ENCODE data around the gene NUMA1.
A peak's percentile ranks its signal among the peaks of the same experiment; 100 is the strongest.

The NUMA1 gene

GRCh38 chr11:71995726-71996291, 84.5 kb downstream of the NUMA1 start:
- peaks cover 20% of the 10 kb centered on the region for H3K4me1 ChIP-seq (ENCODE audit: insufficient read depth, low read length)
- no peak overlapping the region for H3K9ac ChIP-seq (ENCODE audit: low read length)
- H3K9me3 ChIP-seq (ENCODE audit: low read length) = no peaks in the 10 kb centered on the region
- peaks cover 8% of the 10 kb centered on the region for H3K36me3 ChIP-seq (ENCODE audit: insufficient read depth, low read length)
- no peak overlapping the region for H3K4me3 ChIP-seq (ENCODE audit: low read depth in 1 of 2, low read length in 2 of 2)
- H3K27ac ChIP-seq (ENCODE audit: low read depth, low read length) = no peak overlapping the region
- H3K27me3 ChIP-seq (ENCODE audit: control insufficient read depth in 1 of 2, insufficient read depth in 2 of 2, low read length in 2 of 2) = no peaks in the 10 kb centered on the region

GRCh38 chr11:71994786-71995185, 85.6 kb downstream of the NUMA1 start:
- no peak overlapping the region for H3K4me3 ChIP-seq (ENCODE audit: low read depth in 1 of 2, low read length in 2 of 2)
- H3K27ac ChIP-seq (ENCODE audit: low read depth, low read length) = no peak overlapping the region
- H3K4me1 ChIP-seq (ENCODE audit: insufficient read depth, low read length) = peaks cover 10% of the 10 kb centered on the region
- H3K36me3 ChIP-seq (ENCODE audit: insufficient read depth, low read length) = peaks cover 15% of the 10 kb centered on the region
- H3K9me3 ChIP-seq (ENCODE audit: low read length) = no peaks in the 10 kb centered on the region
- H3K27me3 ChIP-seq (ENCODE audit: control insufficient read depth in 1 of 2, insufficient read depth in 2 of 2, low read length in 2 of 2) = no peaks in the 10 kb centered on the region
- no peak overlapping the region for H3K9ac ChIP-seq (ENCODE audit: low read length)

DNA sequence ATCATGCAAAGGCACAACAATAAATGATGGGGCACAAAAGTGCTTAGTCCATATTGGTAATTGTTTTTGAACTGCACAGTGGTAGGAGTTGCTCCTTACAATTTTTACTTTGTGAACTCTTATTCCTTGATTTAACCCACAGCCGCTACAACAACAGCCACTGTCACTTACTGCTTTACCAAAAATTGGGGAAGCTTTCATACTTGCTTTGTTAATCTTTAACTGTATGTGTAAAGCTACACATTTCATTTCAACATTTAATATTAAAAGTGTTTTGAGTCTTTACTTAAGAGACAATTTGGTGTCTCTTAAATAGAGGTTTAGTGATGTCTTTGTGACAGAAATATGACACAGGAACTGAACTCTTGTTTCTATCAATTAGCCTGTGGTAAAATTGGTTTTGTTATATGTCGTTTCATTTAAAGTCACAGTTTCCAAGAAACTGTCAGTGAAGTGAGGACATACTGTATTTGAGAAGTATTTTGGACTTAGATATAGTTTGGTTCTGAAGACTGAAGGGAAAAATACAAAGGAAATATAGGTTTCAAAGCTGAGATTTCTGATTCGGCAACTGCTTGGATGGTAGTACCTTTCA, 88.1 kb downstream of the NUMA1 start:
- H3K4me3 ChIP-seq (ENCODE audit: low read depth in 1 of 2, low read length in 2 of 2) = no peak overlapping the region
- no peak overlapping the region for H3K9ac ChIP-seq (ENCODE audit: low read length)
- peaks cover 15% of the 10 kb centered on the region for H3K36me3 ChIP-seq (ENCODE audit: insufficient read depth, low read length)
- no peaks in the 10 kb centered on the region for H3K9me3 ChIP-seq (ENCODE audit: low read length)
- no peak overlapping the region for H3K27ac ChIP-seq (ENCODE audit: low read depth, low read length)
- H3K27me3 ChIP-seq (ENCODE audit: control insufficient read depth in 1 of 2, insufficient read depth in 2 of 2, low read length in 2 of 2) = no peaks in the 10 kb centered on the region
- H3K4me1 ChIP-seq (ENCODE audit: insufficient read depth, low read length) = peaks cover 13% of the 10 kb centered on the region

GRCh38 chr11:71991494-71991893, 88.8 kb downstream of the NUMA1 start:
- Histone ChIP-seq H3K36me3 (ENCODE audit: insufficient read depth, low read length) (peaks cover 15% of the 10 kb centered on the region), H3K4me1 (ENCODE audit: insufficient read depth, low read length) (peaks cover 19% of the 10 kb centered on the region), H3K27me3 (ENCODE audit: control insufficient read depth in 1 of 2, insufficient read depth in 2 of 2, low read length in 2 of 2) (no peaks in the 10 kb centered on the region), H3K9ac (ENCODE audit: low read length) (no peak overlapping the region), H3K9me3 (ENCODE audit: low read length) (no peaks in the 10 kb centered on the region), H3K4me3 (ENCODE audit: low read depth in 1 of 2, low read length in 2 of 2) (no peak overlapping the region), H3K27ac (ENCODE audit: low read depth, low read length) (no peak overlapping the region)

GRCh38 chr11:71990701-71991100, 89.6 kb downstream of the NUMA1 start:
- Histone ChIP-seq H3K9me3 (ENCODE audit: low read length) (no peaks in the 10 kb centered on the region), H3K36me3 (ENCODE audit: insufficient read depth, low read length) (peaks cover 15% of the 10 kb centered on the region), H3K27me3 (ENCODE audit: control insufficient read depth in 1 of 2, insufficient read depth in 2 of 2, low read length in 2 of 2) (no peaks in the 10 kb centered on the region), H3K4me3 (ENCODE audit: low read depth in 1 of 2, low read length in 2 of 2) (no peak overlapping the region), H3K27ac (ENCODE audit: low read depth, low read length) (no peak overlapping the region), H3K9ac (ENCODE audit: low read length) (no peak overlapping the region), H3K4me1 (ENCODE audit: insufficient read depth, low read length) (peaks cover 19% of the 10 kb centered on the region)

DNA sequence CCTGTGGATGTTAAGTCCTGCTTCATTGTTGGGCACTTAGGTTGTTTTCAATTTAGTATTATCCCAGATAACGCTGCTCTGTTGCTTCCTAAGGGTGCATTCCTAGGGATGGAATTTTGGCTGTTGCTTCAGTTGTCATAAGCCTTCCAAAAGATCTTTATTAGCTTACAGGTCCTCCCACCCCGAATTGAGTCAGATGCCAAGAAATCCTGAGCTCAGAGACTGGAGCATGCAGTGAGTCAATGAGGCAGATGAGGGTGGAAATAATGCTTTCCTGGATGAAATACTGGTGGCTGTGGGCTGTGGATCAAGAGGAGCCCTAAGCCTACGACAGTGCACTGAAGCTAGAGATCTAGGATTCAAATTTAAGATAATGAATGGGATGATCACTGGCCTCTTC, 92.3 kb downstream of the NUMA1 start:
- Histone ChIP-seq H3K9me3 (ENCODE audit: low read length) (no peaks in the 10 kb centered on the region), H3K36me3 (ENCODE audit: insufficient read depth, low read length) (peaks cover 13% of the 10 kb centered on the region), H3K9ac (ENCODE audit: low read length) (no peak overlapping the region), H3K27me3 (ENCODE audit: control insufficient read depth in 1 of 2, insufficient read depth in 2 of 2, low read length in 2 of 2) (no peaks in the 10 kb centered on the region), H3K4me3 (ENCODE audit: low read depth in 1 of 2, low read length in 2 of 2) (no peak overlapping the region), H3K4me1 (ENCODE audit: insufficient read depth, low read length) (peaks cover 19% of the 10 kb centered on the region), H3K27ac (ENCODE audit: low read depth, low read length) (peak overlapping the region; percentile 38)

DNA sequence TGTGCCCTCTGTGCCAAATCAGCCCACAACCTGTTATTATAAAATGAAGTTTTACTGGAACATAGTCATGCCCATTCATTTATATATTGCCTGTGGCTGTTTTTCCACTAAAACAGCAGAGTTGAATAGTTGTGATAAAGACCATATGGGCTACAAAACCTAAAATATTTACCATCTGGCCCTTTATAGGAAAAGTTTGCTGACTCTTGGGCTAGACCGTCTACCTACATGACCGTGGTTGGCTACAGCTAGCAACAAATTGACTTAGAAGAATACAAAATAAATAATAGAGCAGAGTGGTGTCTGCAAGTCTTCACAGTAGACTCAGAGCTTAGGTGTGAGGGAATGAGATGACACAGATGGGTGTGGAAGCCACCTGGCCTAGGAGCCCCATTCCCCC, 92.8 kb downstream of the NUMA1 start:
- no peaks in the 10 kb centered on the region for H3K9me3 ChIP-seq (ENCODE audit: low read length)
- H3K27ac ChIP-seq (ENCODE audit: low read depth, low read length) = peak overlapping the region; percentile 71
- H3K4me1 ChIP-seq (ENCODE audit: insufficient read depth, low read length) = peaks cover 19% of the 10 kb centered on the region
- H3K27me3 ChIP-seq (ENCODE audit: control insufficient read depth in 1 of 2, insufficient read depth in 2 of 2, low read length in 2 of 2) = no peaks in the 10 kb centered on the region
- peaks cover 17% of the 10 kb centered on the region for H3K36me3 ChIP-seq (ENCODE audit: insufficient read depth, low read length)
- no peak overlapping the region for H3K4me3 ChIP-seq (ENCODE audit: low read depth in 1 of 2, low read length in 2 of 2)
- no peak overlapping the region for H3K9ac ChIP-seq (ENCODE audit: low read length)

- no peak overlapping the region for H3K9ac ChIP-seq (ENCODE audit: low read length)
- peaks cover 19% of the 10 kb centered on the region for H3K4me1 ChIP-seq (ENCODE audit: insufficient read depth, low read length)
- peaks cover 17% of the 10 kb centered on the region for H3K36me3 ChIP-seq (ENCODE audit: insufficient read depth, low read length)
- no peak overlapping the region for H3K4me3 ChIP-seq (ENCODE audit: low read depth in 1 of 2, low read length in 2 of 2)
- H3K27ac ChIP-seq (ENCODE audit: low read depth, low read length) = no peak overlapping the region
- no peaks in the 10 kb centered on the region for H3K27me3 ChIP-seq (ENCODE audit: control insufficient read depth in 1 of 2, insufficient read depth in 2 of 2, low read length in 2 of 2)
- no peaks in the 10 kb centered on the region for H3K9me3 ChIP-seq (ENCODE audit: low read length)
These were observed 94.2 kb downstream of the NUMA1 start for GRCh38 chr11:71986131-71986530.

DNA sequence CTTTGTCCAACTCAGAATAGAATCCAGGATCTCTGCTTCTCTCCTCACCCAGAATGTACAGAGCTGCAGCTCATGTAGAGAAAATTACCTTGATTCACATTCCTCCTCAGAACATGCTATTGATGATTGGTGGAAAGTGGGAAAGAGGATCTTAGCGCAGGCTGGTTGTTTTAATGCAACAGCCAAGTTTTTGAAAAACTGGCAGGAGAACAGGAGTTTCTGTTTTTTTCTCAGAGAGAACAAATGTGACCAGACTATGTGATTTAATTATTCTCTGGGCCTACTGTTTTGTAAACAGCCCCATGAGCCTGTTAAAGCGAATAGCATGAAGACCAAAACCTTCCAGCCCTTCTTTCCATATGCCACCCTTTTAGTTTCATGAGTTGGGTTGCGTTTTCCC, 100.7 kb downstream of the NUMA1 start:
- Histone ChIP-seq H3K4me1 (ENCODE audit: insufficient read depth, low read length) (no peaks in the 10 kb centered on the region), H3K9me3 (ENCODE audit: low read length) (no peaks in the 10 kb centered on the region), H3K36me3 (ENCODE audit: insufficient read depth, low read length) (peaks cover 9% of the 10 kb centered on the region), H3K27me3 (ENCODE audit: control insufficient read depth in 1 of 2, insufficient read depth in 2 of 2, low read length in 2 of 2) (no peaks in the 10 kb centered on the region), H3K4me3 (ENCODE audit: low read depth in 1 of 2, low read length in 2 of 2) (no peak overlapping the region), H3K27ac (ENCODE audit: low read depth, low read length) (no peak overlapping the region), H3K9ac (ENCODE audit: low read length) (no peak overlapping the region)

DNA sequence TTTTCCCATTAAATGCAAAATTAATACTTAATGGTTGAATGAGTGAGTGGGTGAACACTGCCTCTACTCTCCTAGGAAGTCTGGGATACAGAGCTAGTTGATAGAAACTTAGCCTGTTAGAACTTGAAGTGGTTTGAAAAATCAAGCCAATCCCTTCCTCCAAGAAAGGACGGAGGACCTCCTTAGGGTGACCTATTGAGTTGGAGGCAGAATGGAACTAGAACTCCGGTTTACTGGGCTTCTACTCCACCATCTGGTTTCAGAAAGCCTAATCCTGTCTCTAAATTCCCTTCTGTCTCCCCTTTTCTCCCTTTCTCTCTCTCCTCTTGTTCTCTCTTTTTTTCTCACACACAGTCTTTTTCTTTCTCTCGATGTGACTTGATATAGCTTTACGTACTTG, 101.2 kb downstream of the NUMA1 start:
- H3K27me3 ChIP-seq (ENCODE audit: control insufficient read depth in 1 of 2, insufficient read depth in 2 of 2, low read length in 2 of 2) = no peaks in the 10 kb centered on the region
- no peak overlapping the region for H3K27ac ChIP-seq (ENCODE audit: low read depth, low read length)
- H3K9ac ChIP-seq (ENCODE audit: low read length) = no peak overlapping the region
- H3K9me3 ChIP-seq (ENCODE audit: low read length) = no peaks in the 10 kb centered on the region
- H3K4me3 ChIP-seq (ENCODE audit: low read depth in 1 of 2, low read length in 2 of 2) = no peak overlapping the region
- H3K4me1 ChIP-seq (ENCODE audit: insufficient read depth, low read length) = no peaks in the 10 kb centered on the region
- H3K36me3 ChIP-seq (ENCODE audit: insufficient read depth, low read length) = peaks cover 9% of the 10 kb centered on the region

DNA sequence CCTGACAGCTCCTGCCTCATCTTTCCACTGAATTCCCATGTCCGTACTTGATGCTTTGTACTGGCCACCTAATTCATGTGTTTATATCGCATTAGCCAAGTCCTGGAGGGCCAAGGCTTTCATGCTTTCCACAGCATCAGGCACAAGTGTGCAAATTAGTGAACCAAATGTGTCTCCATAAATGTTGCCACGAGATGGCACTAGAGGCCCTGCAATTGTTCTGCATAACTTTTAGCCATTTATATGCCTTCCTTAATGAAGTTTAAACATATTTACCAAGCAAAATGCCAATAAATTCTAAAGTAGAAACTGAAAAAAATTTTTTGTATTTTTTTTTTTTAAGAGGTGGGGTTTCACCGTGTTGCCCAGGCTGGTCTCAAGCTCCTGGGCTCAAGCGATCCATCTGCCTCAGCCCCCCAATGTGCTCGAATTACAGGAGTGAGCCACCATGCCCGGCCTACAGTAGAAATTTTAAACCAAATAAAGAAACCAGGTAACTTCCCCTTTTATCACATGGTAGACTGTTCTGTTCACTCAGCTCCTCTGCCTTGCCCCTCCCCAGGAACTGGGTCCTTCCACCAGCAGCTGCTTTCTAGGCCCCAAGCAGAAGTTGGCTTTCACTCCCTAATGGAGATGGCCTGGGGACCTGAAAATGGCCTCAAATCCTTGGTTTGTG, 102.5 kb downstream of the NUMA1 start:
- no peak overlapping the region for H3K9ac ChIP-seq (ENCODE audit: low read length)
- H3K4me1 ChIP-seq (ENCODE audit: insufficient read depth, low read length) = no peaks in the 10 kb centered on the region
- H3K9me3 ChIP-seq (ENCODE audit: low read length) = no peaks in the 10 kb centered on the region
- peaks cover 4% of the 10 kb centered on the region for H3K36me3 ChIP-seq (ENCODE audit: insufficient read depth, low read length)
- no peaks in the 10 kb centered on the region for H3K27me3 ChIP-seq (ENCODE audit: control insufficient read depth in 1 of 2, insufficient read depth in 2 of 2, low read length in 2 of 2)
- no peak overlapping the region for H3K4me3 ChIP-seq (ENCODE audit: low read depth in 1 of 2, low read length in 2 of 2)
- no peak overlapping the region for H3K27ac ChIP-seq (ENCODE audit: low read depth, low read length)

DNA sequence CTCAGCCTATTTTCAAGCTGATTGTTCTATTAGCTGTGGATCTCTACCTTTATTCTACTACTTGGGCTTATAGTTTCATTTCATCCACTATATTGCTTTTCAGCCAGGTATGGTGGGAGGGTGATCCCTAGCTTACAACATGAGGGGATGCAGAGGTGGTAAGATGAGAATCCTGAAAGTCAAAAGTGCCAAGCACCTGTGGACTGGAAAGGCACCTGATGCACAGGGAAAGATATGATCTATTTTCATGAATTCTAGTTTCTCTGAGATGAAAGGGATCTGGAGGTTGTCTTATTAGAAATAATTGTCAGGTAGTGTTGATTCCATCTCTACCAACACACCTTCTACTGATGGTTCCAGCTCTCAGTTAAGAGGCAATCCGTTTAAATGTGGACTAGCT, 103.3 kb downstream of the NUMA1 start:
- no peak overlapping the region for H3K27ac ChIP-seq (ENCODE audit: low read depth, low read length)
- no peak overlapping the region for H3K9ac ChIP-seq (ENCODE audit: low read length)
- H3K9me3 ChIP-seq (ENCODE audit: low read length) = no peaks in the 10 kb centered on the region
- no peaks in the 10 kb centered on the region for H3K27me3 ChIP-seq (ENCODE audit: control insufficient read depth in 1 of 2, insufficient read depth in 2 of 2, low read length in 2 of 2)
- no peaks in the 10 kb centered on the region for H3K4me1 ChIP-seq (ENCODE audit: insufficient read depth, low read length)
- no peak overlapping the region for H3K4me3 ChIP-seq (ENCODE audit: low read depth in 1 of 2, low read length in 2 of 2)
- H3K36me3 ChIP-seq (ENCODE audit: insufficient read depth, low read length) = no peaks in the 10 kb centered on the region

Measured in muscle layer of colon (tissue), 2 donors.